Measurements from ENCODE around the gene KBTBD12. TPM values are rescaled to one million over a fixed set of nuclear protein-coding genes. Genes with fewer than 3 reads are reported as not detected.

The KBTBD12 gene
- total RNA-seq, 2 experiments from 2014 or later: not detected

DNA sequence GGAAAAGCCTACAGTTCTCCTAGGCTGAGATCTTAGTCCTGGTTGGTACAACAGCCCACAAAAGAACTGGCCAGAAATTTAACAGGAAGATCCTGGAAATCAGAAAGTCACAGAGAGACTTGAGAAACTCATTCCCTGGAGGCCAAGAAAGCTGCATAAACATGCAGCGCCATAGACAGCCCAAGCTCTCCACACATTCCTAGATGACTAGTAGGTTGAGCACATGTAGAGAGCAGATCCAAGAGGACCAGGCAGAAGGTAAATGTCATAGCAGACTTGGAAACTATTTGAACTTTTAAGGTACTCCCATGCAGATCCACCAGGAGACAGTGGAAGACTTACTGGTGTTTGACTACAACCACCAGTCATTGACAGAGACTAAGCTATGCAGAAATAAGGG is 18.4 kb downstream of the KBTBD12 start:
- ChIA-PET POLR2A (no interaction called here), CTCF (no interaction called here)
- ATAC-seq: no peak

DNA sequence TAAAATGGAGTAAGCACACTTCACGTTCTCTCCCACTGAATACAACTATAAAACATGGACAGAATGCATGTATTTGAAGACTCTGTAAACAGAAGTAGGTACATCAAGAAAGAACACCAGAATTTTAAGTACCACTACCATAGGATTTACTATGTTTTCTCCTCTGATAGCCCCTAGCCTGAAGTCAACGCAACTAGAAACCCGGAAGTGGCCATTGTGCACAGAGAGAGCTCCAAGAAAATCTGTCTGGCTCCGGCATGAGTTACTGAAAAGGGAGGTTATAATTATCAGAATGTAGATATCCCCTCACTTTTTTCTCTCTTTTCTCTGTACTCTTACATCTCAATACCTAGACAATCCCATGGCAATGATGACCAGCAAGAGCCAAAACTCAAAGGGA is 23.8 kb downstream of the KBTBD12 start:
- H3K27me3 Mint-ChIP-seq (ENCODE audit: low read depth): peaks cover 44% of the 10 kb centered on the region

More for the DNA sequence above, 18.4 kb downstream of the KBTBD12 start:
- Mint-ChIP-seq H3K36me3 (ENCODE audit: low read depth) (no peaks in the 10 kb centered on the region), H3K9me3 (ENCODE audit: insufficient read depth) (no peaks in the 10 kb centered on the region), H3K4me1 (ENCODE audit: low read depth) (no peaks in the 10 kb centered on the region), H3K4me3 (no peak overlapping the region), H3K27ac (no peak overlapping the region), H3K27me3 (ENCODE audit: low read depth) (peaks cover 41% of the 10 kb centered on the region)
- DNase-seq: no peak

DNA sequence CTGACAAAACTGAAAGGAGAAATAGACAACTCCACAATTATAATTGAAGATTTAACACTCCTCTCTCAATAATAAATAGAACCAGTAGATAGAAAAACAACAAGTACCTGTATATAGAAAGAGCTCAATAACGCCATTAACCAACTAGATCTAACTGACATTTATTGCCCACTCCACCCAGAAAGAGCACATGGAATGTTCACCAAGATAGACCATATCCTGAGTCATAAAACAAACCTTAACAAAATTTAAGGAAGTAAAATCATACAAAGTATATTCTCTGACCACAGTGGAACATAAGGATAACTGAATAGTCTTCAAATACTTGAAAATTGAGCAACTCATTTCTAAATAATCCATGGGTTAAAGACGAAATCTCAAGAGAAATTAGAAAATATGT is 25.1 kb downstream of the KBTBD12 start:
- no peak overlapping the region for H3K4me3 Mint-ChIP-seq
- peaks cover 38% of the 10 kb centered on the region for H3K27me3 Mint-ChIP-seq (ENCODE audit: low read depth)
- POLR2A ChIA-PET: no interaction called here
- H3K27ac Mint-ChIP-seq: no peak overlapping the region
- ATAC-seq (no peak), DNase-seq (no peak)
- H3K36me3 Mint-ChIP-seq (ENCODE audit: low read depth): no peaks in the 10 kb centered on the region
- H3K4me1 Mint-ChIP-seq (ENCODE audit: low read depth): no peaks in the 10 kb centered on the region
- H3K9me3 Mint-ChIP-seq (ENCODE audit: insufficient read depth): no peaks in the 10 kb centered on the region
- CTCF ChIA-PET: no interaction called here

More for the DNA sequence above, 23.8 kb downstream of the KBTBD12 start:
- POLR2A ChIA-PET: no interaction called here
- Mint-ChIP-seq H3K27ac (no peak overlapping the region), H3K4me1 (ENCODE audit: low read depth) (no peaks in the 10 kb centered on the region), H3K4me3 (no peak overlapping the region), H3K9me3 (ENCODE audit: insufficient read depth) (no peaks in the 10 kb centered on the region), H3K36me3 (ENCODE audit: low read depth) (no peaks in the 10 kb centered on the region)
- CTCF ChIA-PET: no interaction called here
- ATAC-seq (no peak), DNase-seq (no peak)

DNA sequence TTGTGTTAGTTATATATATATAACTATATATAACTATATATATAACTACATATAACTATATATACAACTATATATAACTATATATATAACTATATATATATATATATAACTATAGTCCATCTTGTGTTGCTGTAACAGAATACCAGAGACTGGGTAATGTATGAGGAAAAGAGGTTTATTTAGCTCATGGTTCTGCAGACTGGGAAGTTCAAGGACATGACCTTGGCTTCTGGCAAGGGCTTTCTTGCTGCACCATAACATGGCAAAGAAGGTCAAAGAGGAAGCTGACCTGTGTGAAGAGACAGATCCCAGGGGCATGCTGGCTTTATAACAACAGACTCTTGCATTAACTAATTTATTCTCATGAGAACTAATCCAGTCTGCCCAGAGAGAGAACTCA is 27.6 kb downstream of the KBTBD12 start:
- no peaks in the 10 kb centered on the region for H3K9me3 Mint-ChIP-seq (ENCODE audit: insufficient read depth)
- H3K4me3 Mint-ChIP-seq: no peak overlapping the region
- DNase-seq (no peak), ATAC-seq (no peak)
- no peaks in the 10 kb centered on the region for H3K36me3 Mint-ChIP-seq (ENCODE audit: low read depth)
- H3K4me1 Mint-ChIP-seq (ENCODE audit: low read depth): no peaks in the 10 kb centered on the region
- POLR2A ChIA-PET: no interaction called here
- CTCF ChIA-PET: no interaction called here
- no peak overlapping the region for H3K27ac Mint-ChIP-seq
- peaks cover 41% of the 10 kb centered on the region for H3K27me3 Mint-ChIP-seq (ENCODE audit: low read depth)

DNA sequence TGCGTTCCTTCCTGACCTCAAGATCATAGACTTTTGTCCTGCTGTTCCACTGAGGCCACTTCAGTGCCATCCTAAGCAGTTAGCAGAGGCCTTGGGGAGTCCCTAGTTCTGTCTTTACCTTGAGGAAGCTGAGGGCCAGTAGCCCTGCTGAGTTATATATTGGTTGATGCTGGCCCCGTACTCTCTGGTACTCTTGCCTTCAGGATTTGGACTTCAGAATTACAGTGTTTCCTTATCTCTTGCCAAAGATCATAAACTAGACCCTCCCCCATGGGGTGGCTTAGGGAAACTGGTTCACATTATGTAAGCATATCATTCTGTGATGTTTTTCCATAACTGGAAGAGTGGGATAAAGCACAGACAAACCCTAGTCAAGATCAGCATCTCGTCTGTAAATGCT is 33.2 kb downstream of the KBTBD12 start:
- POLR2A ChIA-PET: no interaction called here
- Mint-ChIP-seq H3K4me1 (ENCODE audit: low read depth) (no peaks in the 10 kb centered on the region), H3K9me3 (ENCODE audit: insufficient read depth) (no peaks in the 10 kb centered on the region), H3K4me3 (no peak overlapping the region), H3K36me3 (ENCODE audit: low read depth) (no peaks in the 10 kb centered on the region), H3K27me3 (ENCODE audit: low read depth) (peaks cover 30% of the 10 kb centered on the region), H3K27ac (no peak overlapping the region)
- CTCF ChIA-PET: interaction anchor here (1.1 kb wide), 1 partner anchor 11 kb away, joined by 3 read pairs; no protein-coding TSS in a partner anchor
- ATAC-seq (no peak), DNase-seq (no peak)

DNA sequence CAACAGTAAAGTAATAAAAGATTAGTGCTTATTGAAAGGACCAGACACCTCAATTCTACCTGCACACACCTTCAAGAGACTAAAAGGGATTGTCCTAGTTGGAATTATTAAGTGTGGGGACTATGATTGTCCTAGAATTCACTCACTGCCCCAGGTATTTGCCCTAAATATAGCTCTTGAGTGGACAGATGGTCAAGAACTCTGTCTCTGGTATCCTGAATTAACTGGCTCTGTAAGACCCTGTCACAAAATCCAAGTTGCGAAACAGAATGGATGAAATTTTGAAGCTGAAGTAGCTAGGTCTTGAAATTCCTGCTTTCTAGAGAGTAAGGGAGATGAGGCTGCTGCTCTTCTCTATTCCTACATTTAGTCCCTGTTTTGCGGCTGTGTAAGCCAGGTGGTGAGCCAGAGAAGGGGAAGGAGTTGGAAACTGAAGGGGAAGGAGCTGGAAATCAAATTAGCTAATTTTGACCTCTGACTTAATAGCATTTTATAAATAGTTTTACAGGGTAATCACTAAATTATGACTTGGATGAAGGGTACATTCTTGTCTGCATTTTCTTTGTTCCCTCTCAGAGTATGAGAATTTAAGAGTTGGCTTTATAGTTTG is 34.5 kb downstream of the KBTBD12 start:
- CTCF ChIA-PET: interaction anchor here (0.9 kb wide), 1 partner anchor 81 kb away, joined by 3 read pairs; no protein-coding TSS in a partner anchor
- Mint-ChIP-seq H3K27me3 (ENCODE audit: low read depth) (peaks cover 31% of the 10 kb centered on the region), H3K4me1 (ENCODE audit: low read depth) (no peaks in the 10 kb centered on the region), H3K27ac (no peak overlapping the region), H3K36me3 (ENCODE audit: low read depth) (no peaks in the 10 kb centered on the region), H3K4me3 (no peak overlapping the region), H3K9me3 (ENCODE audit: insufficient read depth) (no peaks in the 10 kb centered on the region)
- DNase-seq: no peak
- POLR2A ChIA-PET: no interaction called here
- ATAC-seq: no peak

DNA sequence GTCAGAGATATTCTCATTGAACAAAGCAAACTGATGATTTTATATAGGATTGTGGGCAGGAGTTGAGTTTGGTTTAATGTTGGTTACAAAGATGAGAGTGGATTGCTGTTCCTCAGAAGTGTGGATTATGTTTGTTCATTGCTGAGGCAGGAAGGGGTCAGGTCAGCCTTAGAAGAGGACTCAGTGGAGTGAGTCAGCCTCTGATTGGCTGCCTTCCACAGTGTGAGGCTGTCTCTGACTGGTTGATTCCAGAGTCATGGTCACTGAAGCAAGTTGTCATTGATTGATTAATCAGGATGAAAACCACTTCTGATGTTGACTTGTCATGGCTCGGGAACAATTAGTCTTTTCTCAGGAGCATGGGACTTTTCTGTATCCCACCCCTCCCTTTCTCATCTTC is 36.2 kb downstream of the KBTBD12 start:
- Mint-ChIP-seq H3K27ac (no peak overlapping the region), H3K4me3 (no peak overlapping the region), H3K9me3 (ENCODE audit: insufficient read depth) (no peaks in the 10 kb centered on the region), H3K4me1 (ENCODE audit: low read depth) (no peaks in the 10 kb centered on the region), H3K36me3 (ENCODE audit: low read depth) (no peaks in the 10 kb centered on the region), H3K27me3 (ENCODE audit: low read depth) (peaks cover 34% of the 10 kb centered on the region)
- no peak for DNase-seq
- POLR2A ChIA-PET: no interaction called here
- CTCF ChIA-PET: no interaction called here
- no peak for ATAC-seq

DNA sequence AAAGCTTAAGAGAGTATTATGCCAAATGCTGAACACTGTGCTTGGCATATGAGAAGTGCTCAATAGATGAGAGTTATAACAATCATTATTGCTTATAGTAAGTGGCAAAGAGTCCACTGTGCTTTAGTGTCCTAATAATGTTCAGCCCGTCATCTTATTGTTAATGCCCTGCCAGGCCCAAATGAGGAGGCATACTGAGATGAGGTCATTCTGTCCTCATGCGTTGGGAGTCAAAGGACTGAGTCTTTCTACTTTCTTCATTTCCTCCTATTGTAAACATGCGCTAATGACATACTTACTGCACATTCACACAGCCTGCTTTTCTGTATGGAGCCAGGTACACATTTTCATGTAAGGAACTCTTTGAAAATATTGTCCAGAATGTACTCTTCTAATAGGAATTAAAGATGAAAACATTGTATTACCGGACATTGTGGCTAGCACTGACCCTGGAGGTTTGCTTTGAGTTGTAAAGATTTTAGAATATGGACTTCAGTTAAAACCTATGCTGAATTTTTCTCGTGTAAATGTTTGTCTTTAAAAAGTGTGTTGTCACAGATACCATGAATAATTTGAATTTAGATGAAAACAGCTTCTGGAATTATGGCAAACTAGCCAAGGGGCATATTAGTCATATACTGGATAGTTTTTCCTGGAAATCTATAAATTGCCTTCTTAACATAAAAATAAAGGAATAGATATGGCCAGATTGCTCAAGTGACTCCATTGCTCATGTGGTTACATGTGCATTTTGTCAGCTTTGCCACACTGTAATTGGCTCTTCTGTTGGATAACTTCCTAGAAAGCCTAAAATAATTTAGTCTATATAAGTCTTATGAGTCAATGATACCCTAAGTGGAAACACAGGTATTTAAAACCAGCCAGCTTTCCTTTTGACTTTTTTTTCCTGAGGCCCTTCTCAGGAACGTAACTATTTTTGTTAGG is 38.3 kb downstream of the KBTBD12 start:
- no peak for DNase-seq
- POLR2A ChIA-PET: no interaction called here
- CTCF ChIA-PET: interaction anchor here (0.5 kb wide), 1 partner anchor 12 kb away, joined by 3 read pairs; no protein-coding TSS in a partner anchor
- no peak for ATAC-seq
- no peaks in the 10 kb centered on the region for H3K36me3 Mint-ChIP-seq (ENCODE audit: low read depth)
- no peak overlapping the region for H3K4me3 Mint-ChIP-seq
- peaks cover 31% of the 10 kb centered on the region for H3K27me3 Mint-ChIP-seq (ENCODE audit: low read depth)
- H3K4me1 Mint-ChIP-seq (ENCODE audit: low read depth): no peaks in the 10 kb centered on the region
- no peak overlapping the region for H3K27ac Mint-ChIP-seq
- H3K9me3 Mint-ChIP-seq (ENCODE audit: insufficient read depth): no peaks in the 10 kb centered on the region

DNA sequence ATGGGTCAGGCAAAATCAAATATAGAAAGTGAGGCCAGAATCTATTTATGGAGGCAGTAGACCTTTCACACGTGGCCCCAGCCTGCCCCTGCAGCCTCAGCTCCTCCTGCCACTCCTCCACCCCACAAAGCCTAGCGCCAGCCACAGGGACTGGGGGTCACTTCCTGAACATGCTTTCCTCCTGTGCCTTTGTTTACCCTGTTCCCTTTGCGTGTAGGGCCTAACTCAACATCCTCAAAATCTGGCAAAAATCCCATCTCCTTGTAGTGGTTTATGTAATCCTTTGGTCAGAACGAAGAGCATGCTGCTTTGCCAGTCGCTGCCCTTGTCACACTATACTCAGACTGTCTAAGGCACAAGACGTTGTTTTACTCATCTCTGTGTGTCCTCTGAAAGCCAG is 39.6 kb downstream of the KBTBD12 start:
- Mint-ChIP-seq H3K27ac (no peak overlapping the region), H3K9me3 (ENCODE audit: insufficient read depth) (no peaks in the 10 kb centered on the region), H3K4me3 (no peak overlapping the region), H3K36me3 (ENCODE audit: low read depth) (no peaks in the 10 kb centered on the region), H3K27me3 (ENCODE audit: low read depth) (peaks cover 29% of the 10 kb centered on the region), H3K4me1 (ENCODE audit: low read depth) (no peaks in the 10 kb centered on the region)
- no peak for DNase-seq
- no peak for ATAC-seq
- ChIA-PET POLR2A (no interaction called here), CTCF (no interaction called here)

DNA sequence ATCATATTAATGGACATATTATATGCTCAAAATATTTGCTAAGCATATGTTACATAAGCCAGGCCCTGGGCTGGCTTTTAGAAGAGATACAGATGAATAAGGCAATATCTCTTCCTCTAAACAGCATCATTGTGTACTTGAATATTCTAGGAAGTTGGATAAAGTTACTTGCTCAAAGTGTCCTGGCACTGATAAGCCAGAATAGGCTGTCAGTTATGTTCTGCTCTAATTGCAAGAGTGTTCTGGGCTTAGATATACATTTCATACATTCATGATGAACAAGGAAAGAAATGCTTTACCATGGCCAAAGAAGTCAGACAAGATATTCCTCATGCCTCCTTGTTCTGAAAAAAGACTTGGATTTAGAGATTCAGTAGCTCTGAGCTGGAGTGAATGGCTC is 40.7 kb downstream of the KBTBD12 start:
- Mint-ChIP-seq H3K4me3 (no peak overlapping the region), H3K27ac (no peak overlapping the region), H3K9me3 (ENCODE audit: insufficient read depth) (no peaks in the 10 kb centered on the region), H3K27me3 (ENCODE audit: low read depth) (peaks cover 26% of the 10 kb centered on the region), H3K4me1 (ENCODE audit: low read depth) (no peaks in the 10 kb centered on the region), H3K36me3 (ENCODE audit: low read depth) (no peaks in the 10 kb centered on the region)
- ChIA-PET CTCF (no interaction called here), POLR2A (no interaction called here)
- DNase-seq (no peak), ATAC-seq (no peak)

DNA sequence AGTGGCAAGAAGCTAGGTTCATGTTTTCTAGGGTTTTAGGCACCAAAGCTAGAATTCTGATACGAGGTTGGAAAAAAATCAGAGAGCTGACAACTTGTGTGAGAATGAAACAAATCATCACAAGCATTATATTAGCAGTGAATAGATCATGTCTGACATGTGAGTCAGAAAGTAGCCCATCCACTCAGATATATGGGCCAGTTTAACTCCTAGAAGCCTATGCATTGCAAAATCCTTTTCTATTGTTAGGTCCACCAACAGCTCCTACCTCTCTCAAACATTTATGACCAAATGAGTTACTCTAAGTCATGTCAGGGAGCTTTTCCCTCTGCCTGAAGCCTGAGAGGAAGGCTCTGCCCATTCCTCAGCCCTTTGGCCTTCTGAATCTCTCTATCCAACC is 44.0 kb downstream of the KBTBD12 start:
- Mint-ChIP-seq H3K4me1 (ENCODE audit: low read depth) (no peaks in the 10 kb centered on the region), H3K9me3 (ENCODE audit: insufficient read depth) (no peaks in the 10 kb centered on the region), H3K4me3 (no peak overlapping the region), H3K27ac (no peak overlapping the region), H3K36me3 (ENCODE audit: low read depth) (no peaks in the 10 kb centered on the region), H3K27me3 (ENCODE audit: low read depth) (peaks cover 26% of the 10 kb centered on the region)
- ChIA-PET CTCF (interaction anchor here (0.8 to 2.0 kb wide), 2 partner anchors 12 to 168 kb away, joined by 3 to 8 read pairs; no protein-coding TSS in a partner anchor), POLR2A (no interaction called here)
- no peak for ATAC-seq
- no peak for DNase-seq

DNA sequence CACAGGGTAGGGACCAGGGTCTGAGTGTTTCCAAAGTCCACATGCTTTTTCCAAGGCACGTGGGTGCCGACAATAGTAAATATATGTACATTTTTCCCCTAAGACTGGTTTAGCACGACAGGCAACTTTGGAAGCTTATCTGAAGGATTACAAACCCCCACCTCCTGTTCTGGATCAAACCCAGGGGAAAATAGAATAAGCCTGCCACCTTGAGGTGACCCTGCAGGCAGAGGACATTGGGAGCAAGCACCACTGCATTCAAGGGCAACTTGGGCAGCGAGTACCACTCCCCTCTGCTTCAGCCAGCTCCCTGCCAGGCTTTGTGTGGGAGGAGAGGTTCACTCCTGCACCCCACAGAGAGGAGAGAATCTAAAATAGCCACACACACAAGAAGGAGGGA is 44.8 kb downstream of the KBTBD12 start:
- Mint-ChIP-seq H3K36me3 (ENCODE audit: low read depth) (no peaks in the 10 kb centered on the region), H3K4me1 (ENCODE audit: low read depth) (no peaks in the 10 kb centered on the region), H3K4me3 (no peak overlapping the region), H3K27me3 (ENCODE audit: low read depth) (peaks cover 20% of the 10 kb centered on the region), H3K9me3 (ENCODE audit: insufficient read depth) (no peaks in the 10 kb centered on the region), H3K27ac (no peak overlapping the region)
- POLR2A ChIA-PET: no interaction called here
- ATAC-seq (no peak), DNase-seq (no peak)
- CTCF ChIA-PET: interaction anchor here (0.6 to 2.0 kb wide), 5 partner anchors 12 to 307 kb away, joined by 3 to 8 read pairs (median 3); no protein-coding TSS in a partner anchor

All from activated CD8-positive, alpha-beta T cell treated with anti-CD3 and anti-CD28 coated beads, Interleukin-2, amount 10 ng/mL, durations not matched to agents 7 days and 5 days (primary cell).